Right renal pelvis (tissue), 4 donors: ENCODE measurements around the gene NPHP4. TPM values are rescaled to one million over a fixed set of nuclear protein-coding genes. Genes with fewer than 3 reads are reported as not detected.

Experiments used
- DNase-seq, 4 donors: peaks; one replicate each; pipeline ENCODE4 v3.0.0-alpha.2; 2013; ENCODE audit warnings: low read depth in 4 of 4, low spot score in 3 of 4, missing footprints in 1 of 4
- polyA plus RNA-seq, 4 donors: library from polyadenylated mRNA; unstranded; fragments of 120-200 nt; gene quantifications; one replicate each; pipeline ENCODE4 v1.2.1, GENCODE V29; 2013; ENCODE audit not compliant: insufficient read length in 4 of 4

The NPHP4 gene
- polyA plus RNA-seq, 4 donors: 9.8 to 14.0 (median 11.5) TPM

- no peak for DNase-seq
Measured at GRCh38 chr1:5842679-5843078, 149.5 kb downstream of the NPHP4 start.

DNA sequence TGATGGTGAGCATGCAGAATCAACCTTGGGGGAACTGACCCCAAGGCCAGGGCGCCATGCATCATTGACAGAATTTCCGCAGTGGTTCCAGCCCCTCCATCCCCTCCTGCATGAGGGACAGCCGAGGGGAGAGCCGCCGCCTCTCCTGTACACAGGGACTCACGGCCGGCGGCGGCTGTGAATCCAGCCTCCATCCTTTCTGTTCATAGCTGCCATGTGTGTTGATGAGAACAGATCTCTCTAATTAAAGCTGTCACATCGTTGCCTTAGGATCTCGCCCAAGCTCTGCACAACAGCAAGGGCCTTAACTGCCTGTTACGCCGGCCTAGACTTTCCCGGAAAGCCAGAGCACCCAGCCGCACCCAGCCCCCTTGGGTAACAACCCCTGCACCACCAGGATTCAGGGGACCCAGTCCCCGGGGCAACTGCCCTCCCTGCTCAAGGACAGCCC lies 151.6 kb downstream of the NPHP4 start:
- DNase-seq: no peak

DNA sequence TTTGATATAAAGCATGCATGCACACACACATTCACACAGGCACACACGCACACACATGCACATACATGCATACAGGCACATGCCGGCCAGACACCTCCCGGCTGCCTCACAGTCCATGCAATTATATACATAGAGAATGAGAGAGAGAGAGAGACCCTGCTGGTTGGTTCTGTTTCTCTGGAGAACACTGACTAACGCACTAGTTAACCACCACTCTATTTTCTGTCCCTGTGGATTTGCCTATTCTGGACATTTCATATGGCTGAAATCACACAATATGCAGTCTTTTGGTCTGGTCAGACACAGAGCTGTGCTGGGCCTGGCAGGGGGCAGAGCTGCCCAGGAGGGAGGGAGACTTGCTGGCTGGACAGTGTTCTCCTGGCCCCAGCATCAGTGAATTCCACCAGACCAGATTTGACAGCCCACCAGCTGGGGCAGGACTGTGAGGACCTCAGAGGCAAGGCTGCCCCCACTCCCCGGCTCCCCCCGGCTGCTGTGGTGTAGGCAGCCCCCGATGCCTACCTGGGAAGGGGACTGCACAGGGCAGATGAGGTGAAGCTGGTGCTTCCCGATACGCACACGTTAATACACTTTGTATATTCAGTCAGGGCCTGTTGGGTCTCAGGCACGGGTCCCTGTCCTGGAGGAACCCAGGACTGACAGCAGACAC lies 152.2 kb downstream of the NPHP4 start:
- no peak for DNase-seq

GRCh38 chr1:5839161-5839880 lies 152.9 kb downstream of the NPHP4 start:
- DNase-seq: no peak

DNA sequence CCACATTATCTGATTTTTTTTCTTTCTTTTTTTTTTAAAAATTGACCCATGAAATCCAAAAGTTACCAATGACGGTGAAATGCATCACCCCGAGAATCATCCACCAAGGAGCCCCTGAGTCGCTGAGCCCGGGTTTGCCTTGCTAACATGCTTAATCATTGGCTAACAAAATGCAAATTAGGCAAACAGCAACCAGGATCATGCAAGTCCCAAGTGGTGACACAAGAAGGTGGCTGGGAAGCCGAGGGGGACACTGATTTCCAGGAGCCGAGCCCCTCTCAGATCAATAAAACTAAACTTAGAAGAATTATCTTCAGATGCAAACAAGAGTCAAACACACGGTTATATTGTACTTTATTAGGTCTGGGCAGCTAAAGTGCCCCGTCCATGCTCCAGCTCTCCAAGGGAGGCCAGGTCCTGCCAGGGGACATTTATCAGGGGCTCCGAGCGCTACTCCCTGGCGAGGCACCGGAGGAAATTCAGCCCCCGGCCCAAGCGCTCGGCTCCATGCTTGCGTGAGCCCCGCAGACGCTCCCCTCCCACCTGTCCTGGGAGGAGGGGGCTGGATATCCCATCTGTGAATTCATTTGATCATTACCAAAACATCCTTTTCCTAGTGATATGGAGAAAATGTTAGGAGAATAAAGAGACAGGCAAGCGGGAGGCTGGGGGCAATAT lies 154.1 kb downstream of the NPHP4 start:
- DNase-seq: no peak

DNA sequence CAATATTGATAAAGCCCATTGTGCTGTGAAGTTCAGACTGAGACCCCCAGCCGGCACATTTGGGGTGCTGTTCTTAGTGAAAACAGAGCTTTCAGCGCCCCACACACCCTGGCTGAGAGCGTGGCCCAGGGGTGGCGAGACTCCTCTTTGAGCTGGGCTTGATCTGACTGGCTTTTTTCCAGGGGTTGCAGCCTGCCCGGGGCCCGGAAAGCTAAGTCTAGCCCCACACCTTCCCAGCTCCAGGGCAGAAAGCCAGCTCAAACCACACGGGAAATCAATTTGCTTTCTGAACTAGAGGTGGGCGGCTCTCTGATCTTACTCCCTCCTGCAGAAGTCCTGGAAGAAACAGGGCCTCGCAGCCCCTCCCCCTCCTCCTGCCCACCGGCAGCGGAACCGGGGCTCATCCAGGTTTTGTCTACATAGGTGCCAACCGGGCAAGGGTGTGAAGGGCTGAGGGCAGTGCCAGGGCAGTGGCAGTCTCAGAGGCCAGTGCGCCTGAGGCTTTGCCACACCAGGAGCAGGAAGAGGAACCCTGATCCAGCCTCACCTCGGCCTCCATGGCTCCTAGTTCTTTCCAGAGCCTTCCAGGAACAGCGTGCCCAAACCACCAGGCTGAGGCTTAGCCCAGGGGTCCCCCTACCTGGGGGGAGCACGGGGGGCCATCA lies 155.3 kb downstream of the NPHP4 start:
- no peak for DNase-seq

DNA sequence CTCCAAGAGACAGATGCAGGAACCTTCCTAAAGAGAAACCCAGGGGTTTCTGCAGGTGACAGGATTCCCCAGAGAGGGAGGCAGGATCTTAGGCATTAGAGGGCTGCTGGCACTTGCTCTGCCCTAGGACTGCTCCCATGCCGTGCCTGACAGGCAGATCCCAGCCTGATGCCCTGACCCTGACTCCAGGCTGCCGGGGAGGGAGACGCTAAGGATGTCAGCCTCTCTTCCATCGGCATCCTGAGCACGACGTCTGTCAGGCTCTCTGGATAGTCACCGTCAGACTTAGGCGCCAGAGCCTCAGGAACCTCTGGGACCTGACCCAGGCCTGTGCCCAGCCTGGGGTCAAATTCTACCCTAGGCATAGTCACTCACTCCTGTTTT lies 157.1 kb downstream of the NPHP4 start:
- DNase-seq: no peak

- DNase-seq: no peak
Measured at GRCh38 chr1:5834477-5835178, 157.6 kb downstream of the NPHP4 start.

DNA sequence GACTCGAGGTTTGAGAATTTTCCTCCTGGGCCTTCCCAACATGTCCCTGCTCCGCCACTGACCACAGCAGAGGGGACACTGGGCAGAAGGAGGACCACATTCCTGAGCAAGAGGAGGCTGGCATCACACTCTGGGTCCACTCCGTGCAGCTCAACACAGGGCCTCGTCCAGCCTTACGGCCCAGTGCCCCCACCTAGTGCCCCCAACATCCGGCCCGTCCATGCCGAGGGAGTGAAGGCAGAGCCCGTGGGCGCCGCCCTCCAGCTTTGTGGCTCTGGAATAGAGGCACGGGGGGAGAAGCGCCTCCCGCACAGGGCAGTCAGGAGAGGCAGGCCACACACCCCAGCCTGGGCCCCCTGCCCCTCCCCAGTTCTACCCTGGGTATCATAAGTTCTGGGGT lies 158.3 kb downstream of the NPHP4 start:
- DNase-seq: no peak

DNA sequence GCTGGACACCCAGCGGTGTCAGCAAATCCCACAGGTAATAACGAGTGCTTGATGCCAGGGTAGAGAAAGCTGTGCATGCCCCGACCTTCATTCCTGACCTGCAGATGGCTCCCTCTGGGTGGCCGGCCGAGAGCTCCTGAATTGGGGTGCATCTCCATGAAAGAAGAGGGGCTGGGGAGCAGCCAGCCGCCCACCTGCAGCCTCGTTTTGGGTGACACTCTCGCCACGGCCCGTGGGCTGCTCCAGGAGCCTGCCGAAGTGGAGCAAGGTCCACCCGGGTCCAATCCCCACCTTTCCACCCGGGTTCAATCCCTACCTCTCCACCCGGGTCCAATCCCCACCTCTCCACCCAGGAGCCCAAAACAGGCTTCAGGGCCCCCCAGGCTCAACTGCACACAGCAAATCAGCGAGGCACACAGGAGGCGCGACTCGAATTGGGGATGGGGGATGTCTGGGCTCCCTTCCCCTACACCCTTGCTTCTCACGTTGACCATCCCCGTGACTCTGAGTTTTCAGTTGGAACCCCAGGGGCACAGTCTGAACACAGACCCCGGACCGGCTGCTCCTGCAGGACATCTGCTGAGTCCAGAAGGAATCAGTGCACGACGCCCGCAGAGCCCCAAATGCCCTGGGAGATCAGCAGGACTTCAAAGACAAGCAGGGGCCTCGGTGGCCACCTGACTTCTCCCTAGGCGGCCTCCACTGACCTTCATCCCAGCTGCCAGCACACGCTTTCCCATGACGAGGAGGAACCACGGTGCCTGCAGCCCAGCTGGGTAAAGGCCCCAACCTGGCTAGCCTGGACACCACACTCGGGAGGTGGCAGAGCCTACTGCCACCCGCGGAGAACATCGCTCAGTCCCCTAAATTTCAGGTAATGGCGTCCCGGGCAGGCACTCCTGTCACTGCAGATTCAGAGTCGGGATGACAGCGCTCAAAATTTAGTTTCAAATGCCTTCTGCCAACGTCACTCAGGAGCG lies 159.0 kb downstream of the NPHP4 start:
- no peak for DNase-seq

GRCh38 chr1:5831600-5832335 lies 160.5 kb downstream of the NPHP4 start:
- no peak for DNase-seq

DNA sequence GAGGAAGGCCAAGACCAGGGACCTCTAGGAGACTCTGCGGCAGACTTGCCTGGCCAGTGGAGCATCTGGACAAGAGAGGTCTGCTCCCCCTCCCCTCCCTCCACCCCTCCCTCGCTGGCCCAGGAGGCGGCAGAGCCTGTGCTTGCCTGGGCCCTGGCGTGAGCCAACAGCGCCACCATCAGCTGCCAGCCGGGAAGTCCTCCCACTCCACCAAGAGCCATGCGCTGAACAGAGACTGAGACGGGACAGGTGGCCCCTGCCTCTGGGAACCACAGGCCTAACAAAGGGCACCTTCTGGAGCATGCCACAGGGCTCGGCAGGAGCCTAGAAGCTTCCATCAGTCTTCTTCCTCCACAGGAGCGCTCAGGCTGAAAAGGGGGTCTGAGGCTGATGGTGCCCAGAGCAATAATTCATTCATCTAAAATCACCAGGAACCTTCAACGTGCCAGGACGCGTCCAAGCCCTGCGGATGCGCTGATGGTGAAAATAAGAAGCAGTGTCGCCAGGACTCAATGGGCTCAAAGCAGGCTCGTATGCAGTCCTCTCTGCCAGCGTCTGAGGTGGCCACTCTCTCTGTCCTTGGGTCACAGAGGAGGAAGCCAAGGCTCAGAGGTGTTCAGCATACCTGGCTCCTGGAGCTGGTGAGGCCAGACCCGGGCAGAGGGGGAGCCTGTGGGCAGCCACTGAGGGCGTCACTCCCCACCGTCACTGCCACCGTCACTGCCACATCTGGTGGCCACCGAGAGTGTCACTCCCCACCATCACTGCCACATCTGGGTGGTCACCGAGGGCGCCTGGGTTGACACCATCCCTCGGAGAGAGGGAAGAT lies 161.2 kb downstream of the NPHP4 start:
- no peak for DNase-seq

GRCh38 chr1:5829414-5829813 lies 162.8 kb downstream of the NPHP4 start:
- no peak for DNase-seq

GRCh38 chr1:5828308-5828935 lies 163.8 kb downstream of the NPHP4 start:
- no peak for DNase-seq

GRCh38 chr1:5827516-5827915 lies 164.7 kb downstream of the NPHP4 start:
- no peak for DNase-seq

GRCh38 chr1:5826601-5827000 lies 165.6 kb downstream of the NPHP4 start:
- no peak for DNase-seq

GRCh38 chr1:5822726-5823125 lies 169.5 kb downstream of the NPHP4 start:
- no peak for DNase-seq
